Left kidney (tissue), 2 donors: ENCODE data around the gene CCDC87. TPM values are rescaled to one million over a fixed set of nuclear protein-coding genes. Genes with fewer than 3 reads are reported as not detected.
"Not testable (repeated sequence)": the region's sequence is repeated elsewhere in the genome, so short reads cannot be mapped to it uniquely, and the experiment has no call there.

Experiments used
- DNase-seq: peaks from one replicate; pipeline ENCODE4 v3.0.0-alpha.2; 2013
- polyA plus RNA-seq: library from polyadenylated mRNA; unstranded; fragments of 120-200 nt; gene quantifications from one replicate; pipeline ENCODE4 v1.2.1, GENCODE V29; 2013; ENCODE audit not compliant: insufficient read length

The CCDC87 gene
- polyA plus RNA-seq, 1 donor, result 0.27 TPM

DNA sequence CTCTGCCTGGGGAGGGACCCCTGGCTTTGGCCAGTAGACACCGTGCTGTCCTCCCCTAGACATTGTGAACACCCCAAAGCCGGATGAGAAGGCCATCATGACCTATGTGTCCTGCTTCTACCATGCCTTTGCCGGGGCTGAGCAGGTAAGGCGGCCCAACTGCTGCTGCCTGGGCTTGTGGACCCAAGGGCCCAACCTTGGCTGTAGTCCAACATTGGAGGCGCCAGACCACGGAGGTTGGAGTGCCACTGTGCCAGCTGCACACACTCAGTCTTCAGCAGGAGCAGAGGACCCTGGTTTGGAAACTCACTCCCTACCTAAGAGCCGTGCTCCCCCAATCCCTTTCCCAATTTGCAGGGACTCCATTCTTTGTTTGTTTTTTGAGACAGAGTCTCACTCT, 36.8 kb downstream of the CCDC87 start:
- no peak for DNase-seq

DNA sequence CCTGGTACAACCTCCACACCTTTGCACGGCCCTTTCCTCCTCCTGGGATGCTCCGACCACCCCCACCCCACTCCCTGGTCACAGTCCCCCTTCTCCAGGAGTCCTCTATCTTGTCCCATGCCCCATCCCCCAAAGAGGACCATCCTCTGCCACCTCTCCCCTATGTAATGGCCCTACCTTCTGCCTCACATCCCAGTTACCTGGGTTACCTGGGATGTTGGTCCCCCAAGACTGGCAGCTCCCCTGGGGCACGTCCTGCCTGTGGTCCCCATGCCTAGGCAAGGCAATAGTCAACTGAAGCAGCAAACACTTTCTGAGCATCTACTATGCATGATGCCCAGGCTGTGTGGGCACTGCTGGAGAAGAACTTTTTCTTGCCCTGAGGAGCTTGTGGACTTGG, 37.4 kb downstream of the CCDC87 start:
- DNase-seq, result no peak

DNA sequence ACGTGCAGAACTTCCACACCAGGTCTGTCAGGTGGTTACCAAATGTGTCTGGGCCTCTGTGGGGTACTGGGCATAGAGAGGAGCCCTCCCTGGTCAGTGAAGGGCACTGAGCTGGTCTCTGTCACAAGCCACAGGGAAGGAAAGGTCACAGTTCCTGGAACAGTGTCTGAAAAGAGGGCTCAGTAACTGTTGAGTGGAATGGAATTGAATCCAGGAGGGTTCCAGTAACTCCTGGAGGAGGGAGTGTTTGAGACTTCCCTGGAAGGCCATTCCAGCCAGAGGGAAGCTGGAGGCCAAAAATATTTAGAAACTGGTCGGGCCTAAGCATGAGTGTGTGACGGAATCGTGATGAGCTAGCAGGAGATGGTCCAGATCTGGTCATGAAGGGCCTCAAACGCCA, 38.3 kb downstream of the CCDC87 start:
- no peak for DNase-seq

DNA sequence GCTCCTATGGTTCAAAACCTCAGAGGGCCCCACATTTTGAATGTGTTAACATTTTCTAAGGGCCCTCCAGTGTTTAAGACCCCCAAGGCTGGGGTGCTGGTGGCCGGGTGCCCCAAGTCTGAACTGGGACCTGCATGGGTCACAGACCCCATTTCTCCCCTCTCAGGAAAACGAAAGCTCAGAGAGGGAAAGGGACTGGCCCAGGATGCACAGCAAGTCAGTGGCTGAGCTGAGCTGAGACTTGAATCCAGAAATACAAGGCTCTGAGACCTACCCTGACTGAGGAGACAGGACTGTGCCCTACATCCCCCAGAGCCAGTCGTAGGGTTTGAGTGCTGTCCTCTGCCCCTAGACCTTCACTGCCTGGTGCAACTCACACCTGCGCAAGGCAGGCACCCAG, 42.0 kb downstream of the CCDC87 start:
- no peak for DNase-seq

DNA sequence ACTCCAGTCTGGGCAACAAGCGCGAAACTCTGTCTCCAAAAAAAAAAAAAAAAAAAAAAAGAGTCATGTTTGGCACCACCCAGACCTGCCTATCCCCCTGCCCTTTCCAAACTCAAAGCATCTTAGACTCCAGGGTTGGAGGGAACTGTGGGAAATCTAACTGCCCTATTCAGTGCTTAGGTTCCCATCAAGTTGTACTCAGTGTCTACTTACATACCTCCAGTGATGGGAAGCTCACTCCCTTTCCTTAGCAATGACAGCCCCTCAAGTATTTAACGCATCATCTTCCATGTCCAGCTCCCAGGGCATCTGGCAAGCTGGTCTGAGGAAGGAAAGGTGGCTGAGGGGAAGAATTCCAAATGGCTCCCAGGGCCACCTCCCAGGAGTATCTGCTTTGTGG, 43.2 kb downstream of the CCDC87 start:
- DNase-seq, result no peak

DNA sequence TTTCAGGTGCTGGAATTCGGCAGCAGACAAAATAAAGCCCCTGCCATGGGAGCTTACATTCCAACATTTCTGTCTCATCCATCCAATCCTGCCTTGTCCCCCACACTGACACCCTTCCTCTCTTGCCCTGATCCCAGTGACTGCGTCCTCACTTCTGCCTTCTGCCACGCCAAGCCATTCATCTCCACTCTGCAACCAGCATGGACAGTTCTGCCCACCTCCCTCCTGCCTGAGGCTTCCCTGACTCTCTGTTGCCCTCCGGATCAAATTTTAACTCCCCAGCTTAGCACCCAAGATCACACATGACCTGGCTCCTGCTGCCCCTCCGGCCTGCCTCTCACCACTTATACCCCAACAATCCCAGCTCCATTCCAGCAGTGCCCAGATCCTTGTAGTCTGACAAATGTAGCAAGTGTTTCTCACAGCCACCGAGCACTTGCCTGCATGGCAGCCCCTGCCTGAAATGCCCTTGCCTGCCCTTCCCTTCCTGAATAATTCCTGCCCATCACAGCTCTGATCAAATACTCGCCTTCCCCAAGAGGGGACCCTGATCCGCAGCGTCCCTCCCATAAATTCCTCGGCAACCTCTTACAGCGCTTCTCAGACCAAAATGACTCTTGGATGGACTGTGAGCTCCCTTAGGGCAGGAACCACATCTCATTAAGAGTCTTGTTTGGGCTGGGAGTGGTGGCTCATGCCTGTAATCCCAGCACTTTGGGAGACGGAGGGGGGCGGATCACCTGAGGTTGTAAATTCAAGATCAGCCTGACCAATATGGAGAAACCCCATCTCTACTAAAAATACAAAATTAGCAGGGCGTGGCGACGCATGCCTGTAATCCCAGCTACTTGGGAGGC, 43.9 kb downstream of the CCDC87 start:
- DNase-seq, result no peak

DNA sequence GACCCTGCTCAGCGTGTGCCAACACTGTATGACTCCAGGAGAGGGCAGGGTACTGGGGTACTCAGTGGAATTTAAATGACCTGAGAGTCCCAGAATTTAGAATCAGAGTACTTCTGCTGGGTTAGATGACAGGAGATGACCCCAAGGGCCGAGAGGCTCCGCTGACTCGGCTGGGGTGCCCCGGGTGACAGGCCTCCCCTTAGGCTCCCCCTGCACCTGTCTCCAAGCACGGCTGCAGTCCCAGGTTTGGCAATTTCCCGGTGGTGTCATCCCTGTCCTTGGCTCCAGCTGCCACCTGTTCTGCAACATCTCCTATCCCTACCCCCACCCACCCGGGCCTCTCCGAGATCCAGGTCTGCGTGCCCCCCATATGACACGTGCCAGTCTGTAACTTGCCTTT, 44.8 kb downstream of the CCDC87 start:
- no peak for DNase-seq

DNA sequence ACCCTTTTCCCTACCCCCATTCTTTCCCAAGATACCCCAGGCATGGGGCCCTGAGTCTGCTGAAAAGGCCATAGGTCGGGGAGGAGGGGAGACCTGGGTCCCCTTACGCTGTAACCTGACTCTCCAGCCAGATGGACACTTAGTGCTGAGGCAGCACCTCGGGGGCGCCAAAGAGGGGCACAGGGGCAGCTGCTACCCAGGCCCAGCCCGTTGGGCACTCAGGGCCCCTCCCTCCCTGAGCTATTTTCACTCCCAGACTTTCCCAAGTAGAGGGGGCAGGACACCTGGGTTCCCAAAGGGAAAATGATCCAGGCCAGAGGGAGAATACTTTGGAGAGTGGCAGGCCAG, 45.2 kb downstream of the CCDC87 start:
- no peak for DNase-seq

DNA sequence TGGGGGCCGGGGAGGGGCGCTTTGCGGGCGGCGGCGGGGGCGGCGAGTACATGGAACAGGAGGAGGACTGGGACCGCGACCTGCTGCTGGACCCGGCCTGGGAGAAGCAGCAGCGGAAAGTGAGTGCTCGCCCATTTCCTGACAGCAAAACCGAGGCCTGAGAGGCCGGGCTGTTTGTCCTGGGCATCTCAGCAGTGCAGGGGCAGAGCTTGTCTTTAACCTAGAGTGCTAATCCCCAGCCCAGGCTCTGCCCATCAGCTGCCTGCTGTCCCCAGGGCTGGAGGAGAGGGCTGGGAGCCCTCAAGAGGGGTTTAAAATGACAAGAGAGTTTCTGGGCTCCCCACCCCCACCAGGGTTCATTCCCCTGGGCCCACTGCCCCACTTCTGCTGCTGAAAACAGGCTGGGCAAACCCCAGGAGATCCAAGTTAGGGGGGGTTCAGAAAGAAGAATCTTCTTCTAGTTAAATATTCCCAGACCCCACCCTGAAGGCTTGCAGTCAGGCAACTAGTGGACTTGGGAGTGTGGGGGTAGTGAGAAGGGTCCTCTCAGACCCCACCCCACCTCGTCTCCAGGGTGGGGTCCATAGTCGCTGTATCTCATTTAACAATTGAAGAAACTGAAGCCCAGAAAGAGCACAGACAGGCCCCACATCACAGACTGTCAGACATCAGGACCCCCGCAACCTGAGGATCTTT, 45.7 kb downstream of the CCDC87 start:
- no peak for DNase-seq

DNA sequence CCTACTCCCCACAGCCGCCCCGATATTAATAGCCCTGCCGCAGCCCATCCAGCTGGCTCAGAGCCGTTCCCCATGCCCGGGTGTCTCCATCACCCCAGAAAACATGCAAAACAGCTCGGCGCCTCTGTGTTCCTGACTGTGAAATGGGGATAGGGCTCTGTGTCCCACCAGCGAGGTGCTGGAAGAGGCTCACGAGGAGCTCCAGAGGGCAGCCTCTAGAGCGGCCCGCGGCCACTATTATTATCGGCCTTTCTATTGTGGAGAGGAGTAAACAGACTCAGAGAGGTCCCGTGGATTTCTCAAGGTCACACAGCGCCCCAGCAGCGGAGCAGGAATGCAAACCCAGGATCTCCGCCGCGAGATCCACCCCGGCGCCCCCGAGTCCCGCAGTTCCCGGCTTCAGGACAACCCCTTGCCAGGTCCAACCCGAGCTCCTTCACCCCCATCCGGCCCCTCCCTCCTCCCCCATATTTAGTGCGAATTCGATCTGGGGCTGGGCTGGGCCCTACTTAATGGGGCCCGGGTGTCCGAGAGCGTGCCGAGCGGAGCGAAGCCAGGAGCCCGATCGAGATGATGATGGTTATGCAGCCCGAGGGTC, 46.4 kb downstream of the CCDC87 start, which contains the start of gene ACTN3:
Gene ACTN3 (plus strand): TSS at position 536 of the 598 bp plus-strand sequence. CDS start 35 bp downstream, at position 571.
- DNase-seq, result no peak

DNA sequence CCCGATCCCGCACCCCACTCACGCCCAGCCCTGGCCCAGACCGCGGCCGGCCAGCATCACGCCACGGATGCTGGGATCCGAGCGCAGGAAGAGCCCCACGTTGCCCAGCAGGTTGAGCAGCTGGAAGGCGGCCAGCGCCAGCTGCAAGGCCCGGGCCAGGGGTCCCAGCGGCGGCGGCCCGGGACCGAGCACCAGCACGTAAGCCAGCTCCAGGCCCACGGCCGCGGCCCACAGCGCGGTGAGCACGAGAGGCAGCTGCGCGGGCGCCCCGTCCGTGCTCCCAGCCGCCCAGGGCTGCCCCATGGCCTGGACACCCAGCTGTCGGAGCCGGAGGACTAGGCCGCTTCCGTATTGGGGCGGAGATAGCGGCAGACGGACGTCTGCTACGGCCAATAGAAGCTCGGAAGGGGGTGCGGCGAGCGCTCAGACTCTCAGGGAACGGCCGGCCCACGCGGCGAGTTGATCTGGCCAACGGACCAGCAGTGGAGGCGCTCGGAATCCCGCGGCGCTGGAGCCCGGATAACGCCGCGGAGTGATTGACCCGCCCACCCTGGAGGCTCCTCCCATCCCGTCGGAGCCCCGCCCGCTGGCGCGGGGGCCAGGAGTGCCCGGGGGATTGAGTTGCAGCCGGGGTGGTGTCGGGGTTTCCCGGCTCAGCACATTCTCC, 47.0 kb downstream of the CCDC87 start, which contains the start of gene ZDHHC24:
Gene ZDHHC24 (minus strand): TSS at position 348 of the 667 bp plus-strand sequence. CDS start 45 bp downstream, at position 303.
- peak; percentile 93 for DNase-seq

DNA sequence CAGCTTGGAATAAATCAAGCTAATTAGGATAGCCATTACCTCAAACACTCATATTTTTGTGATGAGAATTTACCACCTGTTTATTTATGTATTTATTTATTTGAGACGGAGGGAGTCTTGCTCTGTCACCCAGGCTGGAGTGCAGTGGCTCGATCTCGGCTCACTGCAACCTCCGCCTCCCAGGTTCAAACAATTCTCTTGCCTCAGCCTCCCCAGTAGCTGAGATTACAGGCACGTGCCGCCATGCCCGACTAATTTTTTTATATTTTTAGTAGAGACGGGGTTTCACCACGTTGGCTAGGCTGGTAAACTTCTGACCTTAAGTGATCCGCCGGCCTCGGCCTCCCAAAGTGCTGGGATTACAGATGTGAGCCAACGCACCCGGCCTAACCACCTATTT, 47.9 kb downstream of the CCDC87 start:
- not testable (repeated sequence) for DNase-seq

DNA sequence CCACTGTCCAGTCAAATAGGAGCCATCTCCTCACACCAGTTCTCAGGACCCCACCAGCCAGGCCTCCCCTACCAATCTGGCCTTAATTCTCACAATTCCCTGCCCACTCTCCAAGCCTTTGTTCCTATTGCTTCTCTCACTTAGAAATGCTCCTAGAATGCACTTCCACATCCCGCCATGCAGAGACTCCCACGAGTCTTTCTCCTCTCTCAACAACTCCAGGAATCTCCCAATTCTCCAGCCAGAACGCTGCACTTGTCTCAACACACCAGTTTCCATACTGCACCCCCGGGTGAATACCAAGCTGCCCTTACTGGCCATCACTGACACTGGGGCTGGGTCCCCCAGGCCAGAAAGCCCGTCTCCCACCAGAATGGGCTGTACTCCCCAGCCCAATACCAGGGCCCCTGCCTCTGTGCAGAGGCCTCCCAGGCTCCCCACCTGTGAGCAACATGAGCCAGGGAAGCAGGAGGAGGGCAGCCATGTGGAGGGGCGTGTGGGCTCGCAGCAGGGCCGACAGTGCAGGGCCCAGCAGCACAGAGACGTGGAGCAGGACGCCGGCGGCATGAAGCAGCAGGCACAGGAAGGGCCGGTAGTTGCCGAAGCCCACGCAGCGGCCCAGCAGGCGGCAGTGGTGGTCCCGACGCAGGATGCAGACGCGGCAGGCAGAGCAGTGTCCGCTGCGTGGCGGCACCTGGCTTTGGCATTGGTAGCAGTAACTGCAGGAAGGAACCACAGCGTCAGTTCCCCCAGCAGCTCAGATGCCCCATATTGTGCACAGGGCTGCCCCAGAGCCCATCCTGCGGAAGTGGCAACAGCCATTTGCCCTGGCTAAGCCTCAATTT, 49.4 kb downstream of the CCDC87 start:
- peak; percentile 59 for DNase-seq

DNA sequence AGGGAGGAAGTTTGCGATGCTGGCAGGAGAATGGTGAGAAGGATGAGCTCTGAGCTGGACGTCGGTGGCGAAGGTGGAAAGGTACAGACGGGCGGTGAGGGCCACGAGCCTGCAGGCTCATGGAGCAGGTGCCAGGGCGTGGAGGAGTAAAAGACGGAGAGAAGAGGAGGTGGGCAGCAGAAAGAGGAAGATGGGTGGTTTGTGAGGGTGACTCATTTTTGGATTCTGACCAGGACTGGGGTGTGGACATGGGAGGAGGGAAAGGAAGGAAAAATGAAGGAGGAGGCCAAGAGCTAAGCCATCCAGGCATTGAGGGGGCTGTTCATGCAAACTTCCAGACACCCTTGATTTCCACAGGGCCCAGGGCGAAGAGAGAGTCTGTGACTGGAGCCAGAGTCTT, 50.5 kb downstream of the CCDC87 start:
- DNase-seq, result no peak

DNA sequence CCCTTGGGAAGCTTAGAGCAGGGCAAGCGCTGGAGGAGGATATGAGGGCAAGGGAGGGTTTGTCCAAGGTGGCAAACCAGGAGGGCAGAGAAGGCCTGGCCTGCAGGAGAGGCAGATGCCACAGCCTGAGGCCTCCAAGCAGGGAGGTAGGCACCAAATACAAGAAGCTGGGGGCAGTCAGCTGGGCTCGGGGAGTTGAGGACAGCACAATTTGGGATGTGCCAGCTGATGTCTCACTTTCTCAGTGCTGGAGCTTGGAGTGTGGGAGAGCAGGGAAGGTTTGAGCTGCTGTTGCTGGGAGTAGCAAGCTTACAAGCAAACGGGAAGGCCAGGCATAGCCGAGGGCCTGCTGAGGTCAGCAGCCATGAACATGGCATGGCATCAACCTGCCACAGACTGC, 51.0 kb downstream of the CCDC87 start:
- DNase-seq, result no peak

DNA sequence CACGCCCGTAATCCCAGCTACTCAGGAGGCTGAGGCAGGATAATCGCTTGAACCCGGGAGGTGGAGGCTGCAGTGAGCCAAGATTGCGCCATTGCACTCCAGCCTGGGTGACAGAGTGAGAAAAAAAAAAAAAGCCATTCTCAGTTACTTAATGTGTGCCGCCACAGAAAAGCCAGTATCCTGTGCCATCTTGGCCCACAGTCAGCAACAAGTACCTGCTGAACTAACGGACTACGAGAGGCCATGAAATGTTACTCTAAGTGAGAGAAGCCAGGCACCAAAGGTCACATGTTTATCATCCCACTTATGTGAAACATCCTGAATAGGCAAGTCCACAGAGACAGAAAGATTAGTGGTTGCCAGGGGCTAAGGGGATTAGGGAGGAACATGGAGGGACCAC, 52.3 kb downstream of the CCDC87 start:
- not testable (repeated sequence) for DNase-seq

Other genes with a start within 250 kb of the CCDC87 start
- 29.6 TPM for gene BRMS1, start 248.0 kb downstream of the CCDC87 start, polyA plus RNA-seq
- gene B4GAT1, start 245.4 kb downstream of the CCDC87 start, polyA plus RNA-seq, result 43.6 TPM
- 20.7 TPM for gene SLC29A2, start 221.3 kb downstream of the CCDC87 start, polyA plus RNA-seq
- 0.55 TPM for gene NPAS4, start 172.0 kb downstream of the CCDC87 start, polyA plus RNA-seq
- 67.5 TPM for gene MRPL11, start 154.2 kb downstream of the CCDC87 start, polyA plus RNA-seq
- 4.9 TPM for gene PELI3, start 126.2 kb downstream of the CCDC87 start, polyA plus RNA-seq
- 24.3 TPM for gene DPP3, start 112.6 kb downstream of the CCDC87 start, polyA plus RNA-seq
- 93.0 TPM for gene BBS1, start 82.4 kb downstream of the CCDC87 start, polyA plus RNA-seq
- gene ZDHHC24, start 47.0 kb downstream of the CCDC87 start, polyA plus RNA-seq, result 8.4 TPM
- 1.1 TPM for gene ACTN3, start 46.2 kb downstream of the CCDC87 start, polyA plus RNA-seq
- gene CTSF, start 24.5 kb downstream of the CCDC87 start, polyA plus RNA-seq, result 99.0 TPM
- gene CCS, start 122 bp upstream of the CCDC87 start, polyA plus RNA-seq, result 54.0 TPM
- gene RBM14, start 23.6 kb upstream of the CCDC87 start, polyA plus RNA-seq, result 86.7 TPM
- 258 TPM for gene RBM4, start 45.6 kb upstream of the CCDC87 start, polyA plus RNA-seq
- 78.4 TPM for gene RBM4B, start 84.8 kb upstream of the CCDC87 start, polyA plus RNA-seq
- 51.5 TPM for gene SPTBN2, start 136.2 kb upstream of the CCDC87 start, polyA plus RNA-seq